PC-3 (cell line): Measurements from ENCODE around the gene NFATC2. TPM values are rescaled to one million over a fixed set of nuclear protein-coding genes. Genes with fewer than 3 reads are reported as not detected.

Experiments used
- ATAC-seq: fragments of 200-7000 bp; cut with Tn5 transposase; 2 replicates; pipeline ENCODE4 v1.9.1; 2020; ENCODE audit warnings: mild to moderate bottlenecking, moderate library complexity
- BruUV-seq: library from RNA; stranded (reverse); fragments of 400-500 nt; replicated peaks from 2 replicates; lab custom pipeline; 2021; lab: Mats Ljungman, UMichigan
- CTCF ChIA-PET: fragments of 300-600 bp; sonication (Branson Sonifier 250); formaldehyde crosslinking; loops from one replicate; lab custom pipeline; 2022; ENCODE audit warnings: antibody characterized with exemption; lab: Charles Lee
- POLR2A ChIA-PET: fragments of 300-600 bp; sonication (Branson Sonifier 250); formaldehyde crosslinking; loops from one replicate; lab custom pipeline; 2022; ENCODE audit warnings: antibody characterized with exemption; ENCODE audit not compliant: unreplicated experiment; lab: Charles Lee
- DNase-seq: peaks from one replicate; pipeline ENCODE4 v3.0.0-alpha.2; 2015
- H2AFZ ChIP-seq: fragments of 300-600 bp; sonication (generic); 2 replicates; pipeline ENCODE4 v1.6.0; 2016; ENCODE audit warnings: antibody characterized with exemption, low read length
- H3F3A ChIP-seq: fragments of 300-600 bp; sonication (generic); one replicate; pipeline ENCODE4 v1.6.0; 2017; ENCODE audit warnings: antibody characterized with exemption, low read length, control low read depth, mild to moderate bottlenecking; ENCODE audit not compliant: unreplicated experiment
- H3K27ac ChIP-seq: fragments of 300-600 bp; sonication (generic); 2 replicates; pipeline ENCODE4 v1.5.1; 2016; ENCODE audit warnings: mild to moderate bottlenecking, low read length
- H3K27me3 ChIP-seq: fragments of 300-600 bp; sonication (generic); 2 replicates; pipeline ENCODE4 v1.6.1; 2016; ENCODE audit warnings: low read length, mixed read lengths
- H3K36me3 ChIP-seq: fragments of 300-600 bp; sonication (generic); 2 replicates; pipeline ENCODE4 v1.6.1; 2016; ENCODE audit warnings: low read depth, mixed run types, low read length, mixed read lengths
- H3K4me1 ChIP-seq: fragments of 300-600 bp; sonication (generic); 2 replicates; pipeline ENCODE4 v1.5.1; 2016; ENCODE audit warnings: low read length; ENCODE audit not compliant: insufficient read depth
- H3K4me2 ChIP-seq: fragments of 300-600 bp; sonication (generic); 2 replicates; pipeline ENCODE4 v1.6.0; 2016; ENCODE audit warnings: low read length
- H3K4me3 ChIP-seq: fragments of 300-600 bp; sonication (generic); 2 replicates; pipeline ENCODE4 v1.5.1; 2016; ENCODE audit warnings: mild to moderate bottlenecking, low read length, mixed read lengths
- H3K79me2 ChIP-seq: fragments of 300-600 bp; sonication (generic); 2 replicates; pipeline ENCODE4 v1.6.1; 2017; ENCODE audit warnings: low read length, mixed read lengths
- H3K9ac ChIP-seq: fragments of 300-600 bp; sonication (generic); 2 replicates; pipeline ENCODE4 v1.6.0; 2016; ENCODE audit warnings: mild to moderate bottlenecking, low read length
- H3K9me2 ChIP-seq: fragments of 300-600 bp; sonication (generic); replicated peaks from 2 replicates; pipeline ENCODE4 v1.6.1; 2016; ENCODE audit warnings: mixed run types, low read length, mixed read lengths
- H3K9me3 ChIP-seq: fragments of 300-600 bp; sonication (generic); 2 replicates; pipeline ENCODE4 v1.6.1; 2016; ENCODE audit warnings: low read length, mixed read lengths
- H4K20me1 ChIP-seq: fragments of 300-600 bp; sonication (generic); 2 replicates; pipeline ENCODE4 v1.6.1; 2016; ENCODE audit warnings: low read length, mixed read lengths
- CTCF ChIP-seq: fragments of 300-600 bp; sonication (generic); conservative IDR thresholded peaks from 2 replicates; pipeline ENCODE4 v1.5.1; 2017; ENCODE audit warnings: antibody characterized with exemption, low read depth, mild to moderate bottlenecking, low read length
- EZH2 ChIP-seq: fragments of 300-600 bp; sonication (generic); IDR thresholded peaks from one replicate; pipeline ENCODE4 v1.6.1; 2017; ENCODE audit warnings: antibody characterized with exemption, mild to moderate bottlenecking, low read length; ENCODE audit not compliant: unreplicated experiment
- EZH2phosphoT487 ChIP-seq: fragments of 300-600 bp; sonication (generic); IDR thresholded peaks from 2 replicates; pipeline ENCODE4 v1.6.1; 2018; ENCODE audit warnings: mild to moderate bottlenecking, antibody characterized with exemption, low read length, borderline replicate concordance
- intact Hi-C: fragments of 100-400 bp; cut with micrococcal nuclease; formaldehyde crosslinking; loops from 2 replicates; pipeline ENCODE4 v1.9.0; 2023
- total RNA-seq: library from RNA; depleted of rRNA; stranded (reverse); fragments of >200 nt; gene quantifications from 2 replicates; pipeline ENCODE4 v1.2.3, GENCODE V29; 2014

NFATC2 gene
- total RNA-seq, 1 experiment from 2014 or later: 12.9 TPM

- no peak overlapping the region for H3K4me3 ChIP-seq
- H3K4me2 ChIP-seq: no peak overlapping the region
- H3K9me2 ChIP-seq: no peaks in the 10 kb centered on the region
- no peaks in the 10 kb centered on the region for H3K79me2 ChIP-seq
- H3K27me3 ChIP-seq: no peaks in the 10 kb centered on the region
- intact Hi-C loops: no loop called here
- no peaks in the 10 kb centered on the region for H3K4me1 ChIP-seq
- H3K27ac ChIP-seq: no peak overlapping the region
- no peaks in the 10 kb centered on the region for H3K9me3 ChIP-seq
- no peaks in the 10 kb centered on the region for H3K36me3 ChIP-seq
- no peak overlapping the region for H3K9ac ChIP-seq
- H3F3A ChIP-seq: no peaks in the 10 kb centered on the region
- DNase-seq: no peak
- POLR2A ChIA-PET: no interaction called here
- TF ChIP-seq EZH2 (no peak), EZH2phosphoT487 (no peak), CTCF (no peak)
- no peak for ATAC-seq
- no TSS peak for BruUV-seq
- H2AFZ ChIP-seq: no peak overlapping the region
- H4K20me1 ChIP-seq: no peaks in the 10 kb centered on the region
- CTCF ChIA-PET: no interaction called here
Observed at GRCh38 chr20:51516855-51517254, 25.7 kb downstream of the NFATC2 start.

DNA sequence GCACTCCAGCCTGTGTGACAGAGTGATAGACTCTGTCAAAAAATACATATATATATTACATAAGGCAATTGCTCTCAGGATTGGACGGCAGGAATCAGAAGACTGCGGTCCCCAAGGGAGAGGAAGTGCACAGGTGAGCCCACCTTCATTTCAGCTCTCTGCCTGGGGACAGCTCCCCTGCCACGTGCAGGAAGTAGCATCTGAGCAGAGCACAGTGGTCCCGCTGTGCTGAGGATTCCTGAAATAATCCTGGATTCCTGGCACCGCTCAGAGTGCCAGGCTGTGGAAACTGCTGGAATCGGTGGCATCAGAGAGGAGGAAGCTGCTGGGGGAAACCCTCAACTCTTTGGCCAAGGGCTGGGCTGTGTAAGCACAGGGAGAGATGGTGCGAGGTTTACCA, 27.7 kb downstream of the NFATC2 start:
- no peaks in the 10 kb centered on the region for H3K36me3 ChIP-seq
- CTCF ChIA-PET: no interaction called here
- POLR2A ChIA-PET: no interaction called here
- no peaks in the 10 kb centered on the region for H3K9me3 ChIP-seq
- no peaks in the 10 kb centered on the region for H3K79me2 ChIP-seq
- no peak overlapping the region for H3K9ac ChIP-seq
- H4K20me1 ChIP-seq: no peaks in the 10 kb centered on the region
- TF ChIP-seq EZH2 (no peak), CTCF (no peak), EZH2phosphoT487 (no peak)
- intact Hi-C loops: no loop called here
- DNase-seq: no peak
- H3K4me3 ChIP-seq: no peak overlapping the region
- no peaks in the 10 kb centered on the region for H3K27me3 ChIP-seq
- H3K4me2 ChIP-seq: no peak overlapping the region
- BruUV-seq: no TSS peak
- H3K27ac ChIP-seq: no peak overlapping the region
- ATAC-seq: no peak
- H3K9me2 ChIP-seq: no peaks in the 10 kb centered on the region
- H3F3A ChIP-seq: no peaks in the 10 kb centered on the region
- H2AFZ ChIP-seq: no peak overlapping the region
- no peaks in the 10 kb centered on the region for H3K4me1 ChIP-seq

- ChIA-PET POLR2A (no interaction called here), CTCF (no interaction called here)
- no peaks in the 10 kb centered on the region for H3K36me3 ChIP-seq
- ATAC-seq (no peak), DNase-seq (no peak)
- no peaks in the 10 kb centered on the region for H3K9me2 ChIP-seq
- no peak overlapping the region for H3K27ac ChIP-seq
- no peaks in the 10 kb centered on the region for H4K20me1 ChIP-seq
- H3K27me3 ChIP-seq: no peaks in the 10 kb centered on the region
- no TSS peak for BruUV-seq
- intact Hi-C loops: no loop called here
- H3F3A ChIP-seq: no peaks in the 10 kb centered on the region
- H3K4me3 ChIP-seq: no peak overlapping the region
- no peak overlapping the region for H2AFZ ChIP-seq
- H3K9ac ChIP-seq: no peak overlapping the region
- no peaks in the 10 kb centered on the region for H3K9me3 ChIP-seq
- H3K79me2 ChIP-seq: no peaks in the 10 kb centered on the region
- no peaks in the 10 kb centered on the region for H3K4me1 ChIP-seq
- TF ChIP-seq CTCF (no peak), EZH2 (no peak), EZH2phosphoT487 (no peak)
- H3K4me2 ChIP-seq: no peak overlapping the region
Observed at GRCh38 chr20:51514249-51514648, 28.3 kb downstream of the NFATC2 start.
